ENCODE data around the gene ACO2.
A peak's percentile ranks its signal among the peaks of the same experiment; 100 is the strongest.

Gene ACO2

DNA sequence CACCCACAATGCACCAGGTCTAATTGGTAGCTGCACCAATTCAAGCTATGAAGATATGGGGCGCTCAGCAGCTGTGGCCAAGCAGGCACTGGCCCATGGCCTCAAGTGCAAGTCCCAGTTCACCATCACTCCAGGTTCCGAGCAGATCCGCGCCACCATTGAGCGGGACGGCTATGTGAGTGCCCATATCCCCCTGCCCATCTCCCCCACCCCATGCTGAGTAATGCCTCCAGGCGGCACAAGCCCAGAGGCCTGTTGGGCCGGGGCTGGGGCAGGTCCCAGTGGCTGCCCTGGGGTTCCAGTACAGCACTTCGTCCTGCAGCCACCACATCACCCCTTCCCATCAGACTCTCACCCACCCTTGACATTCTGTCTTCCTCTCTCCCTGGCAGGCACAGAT lies 53.9 kb downstream of the ACO2 start:
- TF ChIP-seq, protein P1, sequence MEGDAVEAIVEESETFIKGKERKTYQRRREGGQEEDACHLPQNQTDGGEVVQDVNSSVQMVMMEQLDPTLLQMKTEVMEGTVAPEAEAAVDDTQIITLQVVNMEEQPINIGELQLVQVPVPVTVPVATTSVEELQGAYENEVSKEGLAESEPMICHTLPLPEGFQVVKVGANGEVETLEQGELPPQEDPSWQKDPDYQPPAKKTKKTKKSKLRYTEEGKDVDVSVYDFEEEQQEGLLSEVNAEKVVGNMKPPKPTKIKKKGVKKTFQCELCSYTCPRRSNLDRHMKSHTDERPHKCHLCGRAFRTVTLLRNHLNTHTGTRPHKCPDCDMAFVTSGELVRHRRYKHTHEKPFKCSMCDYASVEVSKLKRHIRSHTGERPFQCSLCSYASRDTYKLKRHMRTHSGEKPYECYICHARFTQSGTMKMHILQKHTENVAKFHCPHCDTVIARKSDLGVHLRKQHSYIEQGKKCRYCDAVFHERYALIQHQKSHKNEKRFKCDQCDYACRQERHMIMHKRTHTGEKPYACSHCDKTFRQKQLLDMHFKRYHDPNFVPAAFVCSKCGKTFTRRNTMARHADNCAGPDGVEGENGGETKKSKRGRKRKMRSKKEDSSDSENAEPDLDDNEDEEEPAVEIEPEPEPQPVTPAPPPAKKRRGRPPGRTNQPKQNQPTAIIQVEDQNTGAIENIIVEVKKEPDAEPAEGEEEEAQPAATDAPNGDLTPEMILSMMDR (conservative IDR thresholded peaks at IDR 0.05), result no peak
- no peak for TF ChIP-seq ZFX (IDR thresholded peaks at IDR 0.05)
- peak overlapping the region; percentile 19; the same call in 1 of the 2 replicates for H3K27ac ChIP-seq

DNA sequence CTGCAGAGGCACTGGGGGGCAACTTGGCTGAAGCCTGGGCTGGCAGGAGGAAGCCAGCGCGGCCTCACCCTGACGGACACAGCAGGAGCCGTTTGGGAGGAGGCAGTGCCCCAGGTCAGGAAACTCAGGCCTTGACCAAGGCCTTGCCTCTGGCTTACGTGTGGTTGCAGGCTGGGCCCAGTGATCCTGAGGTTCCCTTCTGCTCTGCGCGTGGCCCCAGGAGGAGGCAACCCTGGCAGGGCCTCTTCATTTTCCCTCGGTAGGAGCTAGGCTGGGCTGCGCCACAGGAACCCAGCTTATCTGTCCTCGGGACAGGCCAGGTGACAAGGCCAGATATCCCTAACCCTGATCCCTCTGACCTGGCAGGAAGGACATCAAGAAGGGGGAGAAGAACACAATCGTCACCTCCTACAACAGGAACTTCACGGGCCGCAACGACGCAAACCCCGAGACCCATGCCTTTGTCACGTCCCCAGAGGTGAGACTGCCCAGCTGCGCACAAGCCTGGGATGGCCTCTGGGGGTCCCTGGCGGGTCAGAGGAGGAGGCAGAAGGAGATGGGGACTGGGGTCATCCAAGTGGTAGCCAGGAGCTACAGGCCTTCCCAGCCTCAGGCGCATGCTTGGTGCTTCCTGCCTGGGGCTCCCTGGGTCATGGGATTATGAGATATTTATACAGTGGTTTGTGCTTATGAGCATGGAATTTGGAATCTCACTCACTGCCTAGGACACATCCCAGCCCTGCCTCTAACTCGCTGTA lies 54.7 kb downstream of the ACO2 start:
- TF ChIP-seq, protein P1 (conservative IDR thresholded peaks at IDR 0.05), result no peak
- no peak for TF ChIP-seq ZFX (IDR thresholded peaks at IDR 0.05)
- H3K27ac ChIP-seq, result peak overlapping the region; percentile 19

DNA sequence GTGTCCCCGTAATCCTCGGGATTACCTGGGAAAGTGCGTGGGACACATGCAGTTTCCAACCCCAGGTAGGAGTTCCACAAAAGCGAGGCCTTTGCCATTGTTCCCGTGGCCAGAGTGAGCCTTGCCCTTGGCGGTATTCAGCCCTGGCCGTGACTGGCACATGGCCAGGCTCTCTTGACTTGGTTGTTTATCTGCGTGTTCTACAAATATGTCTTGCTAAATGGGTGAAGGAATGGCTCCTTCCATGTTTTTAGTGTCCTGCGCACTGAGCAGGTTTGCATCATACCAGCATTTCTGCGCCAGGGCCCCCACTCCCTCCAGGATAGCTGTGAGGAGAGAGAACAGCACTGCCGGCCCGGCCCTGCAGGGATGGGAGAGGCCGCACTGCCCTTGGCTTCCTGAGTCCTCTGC lies 55.3 kb downstream of the ACO2 start:
- H3K27ac ChIP-seq, result peak overlapping the region; percentile 19
- TF ChIP-seq ZFX (IDR thresholded peaks at IDR 0.05), result no peak
- TF ChIP-seq, protein P1 (conservative IDR thresholded peaks at IDR 0.05), result no peak

DNA sequence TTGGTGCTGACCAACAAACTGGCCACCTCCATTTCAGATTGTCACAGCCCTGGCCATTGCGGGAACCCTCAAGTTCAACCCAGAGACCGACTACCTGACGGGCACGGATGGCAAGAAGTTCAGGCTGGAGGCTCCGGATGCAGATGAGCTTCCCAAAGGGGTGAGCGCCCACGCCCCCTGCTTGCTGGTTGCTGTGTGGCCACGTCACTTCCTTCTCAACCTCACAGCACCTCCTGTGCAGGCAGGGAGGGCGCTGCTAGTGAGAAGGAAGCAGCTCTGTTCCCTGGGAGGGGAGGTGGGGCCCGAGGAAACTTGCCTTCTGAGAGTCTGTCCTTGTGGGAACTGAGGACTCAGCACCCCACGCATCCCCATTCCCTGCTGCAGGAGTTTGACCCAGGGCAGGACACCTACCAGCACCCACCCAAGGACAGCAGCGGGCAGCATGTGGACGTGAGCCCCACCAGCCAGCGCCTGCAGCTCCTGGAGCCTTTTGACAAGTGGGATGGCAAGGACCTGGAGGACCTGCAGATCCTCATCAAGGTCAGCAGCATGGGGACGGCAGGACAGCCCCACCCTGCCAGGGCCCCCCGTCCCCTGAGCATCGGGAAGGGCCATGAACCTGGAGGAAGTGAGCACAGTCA lies 56.0 kb downstream of the ACO2 start:
- no peak for TF ChIP-seq ZFX (IDR thresholded peaks at IDR 0.05)
- TF ChIP-seq, protein P1 (conservative IDR thresholded peaks at IDR 0.05), result no peak
- H3K27ac ChIP-seq, result peak overlapping the region; percentile 19

DNA sequence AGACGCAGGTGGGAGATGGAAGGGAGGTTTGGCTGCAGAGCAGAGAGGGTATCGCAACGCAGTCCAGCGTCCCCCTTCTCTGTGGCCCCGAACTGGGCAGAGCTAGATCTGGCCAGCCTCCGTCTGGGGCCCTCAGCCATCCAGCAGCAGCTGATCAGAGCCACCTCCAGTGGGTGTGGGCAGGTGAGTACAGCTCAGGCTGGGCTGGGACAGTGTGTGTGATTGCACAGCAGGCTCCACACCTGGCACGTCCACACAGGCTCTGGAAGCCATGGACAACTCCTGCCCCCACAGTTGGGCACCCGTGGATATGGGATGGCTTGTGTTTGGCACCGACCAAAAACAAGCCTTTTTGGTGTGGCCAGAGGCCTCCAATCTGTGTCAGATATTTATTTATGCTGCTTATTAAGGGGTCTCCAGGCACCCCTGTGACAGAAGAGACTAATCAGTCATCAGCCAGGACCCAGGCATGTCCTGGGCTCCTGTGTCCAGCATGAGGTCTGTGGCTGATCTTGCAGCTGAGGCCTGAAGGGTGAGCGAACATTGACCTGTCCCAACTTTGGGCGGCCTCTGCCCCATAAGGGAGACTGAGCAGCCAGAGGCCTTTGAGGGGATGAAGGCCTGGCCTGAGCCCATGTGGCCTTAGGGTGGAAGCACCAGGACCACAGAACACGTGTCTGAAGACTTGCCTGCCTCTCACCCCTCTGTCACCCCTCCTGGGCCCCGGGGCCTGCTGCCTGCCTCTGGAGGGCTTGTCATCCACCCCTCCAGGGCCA lies 56.7 kb downstream of the ACO2 start:
- H3K27ac ChIP-seq, result no peak overlapping the region; the same call in 1 of the 2 replicates
- TF ChIP-seq, protein P1 (conservative IDR thresholded peaks at IDR 0.05), result no peak
- no peak for TF ChIP-seq ZFX (IDR thresholded peaks at IDR 0.05)

DNA sequence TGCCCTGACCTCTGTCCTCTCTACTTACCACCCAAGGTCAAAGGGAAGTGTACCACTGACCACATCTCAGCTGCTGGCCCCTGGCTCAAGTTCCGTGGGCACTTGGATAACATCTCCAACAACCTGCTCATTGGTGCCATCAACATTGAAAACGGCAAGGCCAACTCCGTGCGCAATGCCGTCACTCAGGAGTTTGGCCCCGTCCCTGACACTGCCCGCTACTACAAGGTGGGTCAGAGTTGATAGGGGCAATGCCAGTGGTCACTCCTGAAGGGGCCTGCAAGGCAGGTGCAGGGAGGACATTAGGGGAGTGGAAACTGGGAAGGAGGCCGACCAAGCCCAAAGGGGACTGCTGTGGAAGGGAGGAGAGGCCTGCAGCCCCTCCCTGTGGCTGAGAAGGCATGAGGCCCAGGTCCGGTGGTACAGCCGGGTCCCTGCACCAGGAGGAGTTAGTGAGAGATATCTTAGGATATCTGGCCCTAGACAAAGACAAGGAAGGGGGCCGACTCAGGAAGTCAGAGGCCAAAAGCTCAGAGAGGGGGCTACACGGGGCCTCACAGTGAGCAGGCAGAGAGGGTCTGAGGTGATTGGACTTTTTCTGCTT lies 57.4 kb downstream of the ACO2 start:
- H3K27ac ChIP-seq, result no peak overlapping the region
- TF ChIP-seq, protein P1 (conservative IDR thresholded peaks at IDR 0.05), result no peak
- no peak for TF ChIP-seq ZFX (IDR thresholded peaks at IDR 0.05)

All from C4-2B (cell line).